Heart left ventricle (tissue), 13 donors: ENCODE measurements around the gene RMND5B.

Source experiments
- POLR2A ChIP-seq, 2 donors: fragments of 450-650 bp; IDR thresholded peaks; one replicate each; pipeline ENCODE4 v1.6.1; 2017; ENCODE audit warnings: antibody characterized with exemption in 2 of 2, mild to moderate bottlenecking in 2 of 2, moderate library complexity in 2 of 2
- TF ChIP-seq, protein P1 (sequence below), 12 donors: fragments of 200-600 bp; sonication (generic) in 4 of 12; IDR thresholded peaks; one replicate each; pipeline versions ENCODE4 v1.5.0 to v1.8.0; 2018 to 2022; ENCODE audit warnings: antibody characterized with exemption in 12 of 12, mild to moderate bottlenecking in 5 of 12
- donor health status: ischemic (EF 13 %, LVEDD 7.1; RV severe dilation, severe dysfunction).
- donor health status: DM: no; HTN: yes; CAD: no.
- donor health status: DM: no; HTN: no; CAD: no.
- donor health status: ischemic (EF 25% LVEDD 6.9; RV normal size, moderate dysfunction).
- donor health status: ischemic (EF 25% LVEDD 5.7; RV mildly dilated, moderate dysfunction).
- donor health status: ischemic (EF 35%, LVEDD 5.7; RV mildly dilated, moderate dysfunction).
- donor health status: nonischemic (EF 11% LVEDD 7.7; RV severe dilation, severe dysfunction).
- donor health status: DM: yes; HTN: yes; CAD: no.
- donor health status: PGD.
- donor health status: ischemic (EF 29% LVEDD 5.4; RV normal size, mild dysfunction).
- donor health status: nonischemic (EF 23%, LVEDD 6.1; RV moderate dilation, normal function).

DNA sequence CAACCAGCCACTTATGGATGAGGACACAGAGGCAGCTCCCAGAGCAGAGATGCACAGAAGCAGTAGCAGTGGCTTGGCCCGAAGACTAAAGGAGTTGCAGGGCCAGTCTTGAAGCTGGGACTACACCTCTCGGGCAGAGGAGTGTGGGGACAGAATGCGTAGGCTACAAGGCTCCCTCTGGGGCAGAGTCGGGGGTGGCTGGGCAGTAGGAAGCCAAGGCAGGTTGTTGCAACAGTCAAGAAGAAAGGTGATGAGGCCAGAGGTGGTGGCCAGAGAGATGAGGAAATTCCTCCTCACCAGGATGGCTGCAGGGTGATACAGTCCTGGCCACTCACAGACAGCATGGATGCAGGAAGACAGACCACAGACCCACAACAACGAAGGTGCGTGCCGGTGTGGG lies 22.4 kb upstream of the RMND5B start:
- TF ChIP-seq, protein P1, sequence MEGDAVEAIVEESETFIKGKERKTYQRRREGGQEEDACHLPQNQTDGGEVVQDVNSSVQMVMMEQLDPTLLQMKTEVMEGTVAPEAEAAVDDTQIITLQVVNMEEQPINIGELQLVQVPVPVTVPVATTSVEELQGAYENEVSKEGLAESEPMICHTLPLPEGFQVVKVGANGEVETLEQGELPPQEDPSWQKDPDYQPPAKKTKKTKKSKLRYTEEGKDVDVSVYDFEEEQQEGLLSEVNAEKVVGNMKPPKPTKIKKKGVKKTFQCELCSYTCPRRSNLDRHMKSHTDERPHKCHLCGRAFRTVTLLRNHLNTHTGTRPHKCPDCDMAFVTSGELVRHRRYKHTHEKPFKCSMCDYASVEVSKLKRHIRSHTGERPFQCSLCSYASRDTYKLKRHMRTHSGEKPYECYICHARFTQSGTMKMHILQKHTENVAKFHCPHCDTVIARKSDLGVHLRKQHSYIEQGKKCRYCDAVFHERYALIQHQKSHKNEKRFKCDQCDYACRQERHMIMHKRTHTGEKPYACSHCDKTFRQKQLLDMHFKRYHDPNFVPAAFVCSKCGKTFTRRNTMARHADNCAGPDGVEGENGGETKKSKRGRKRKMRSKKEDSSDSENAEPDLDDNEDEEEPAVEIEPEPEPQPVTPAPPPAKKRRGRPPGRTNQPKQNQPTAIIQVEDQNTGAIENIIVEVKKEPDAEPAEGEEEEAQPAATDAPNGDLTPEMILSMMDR (IDR thresholded peaks at IDR 0.05), result no peak
- TF ChIP-seq POLR2A (IDR thresholded peaks at IDR 0.05), result no peak
